Measurements from ENCODE around the gene ASTN2. TPM values are rescaled to one million over a fixed set of nuclear protein-coding genes. Genes with fewer than 3 reads are reported as not detected.

The ASTN2 gene
- total and polyA plus RNA-seq, 2 donors (not counting 3 experiments of a cell fraction or from before 2014, with no cell fraction given), result 1.0 to 1.9 TPM

DNA sequence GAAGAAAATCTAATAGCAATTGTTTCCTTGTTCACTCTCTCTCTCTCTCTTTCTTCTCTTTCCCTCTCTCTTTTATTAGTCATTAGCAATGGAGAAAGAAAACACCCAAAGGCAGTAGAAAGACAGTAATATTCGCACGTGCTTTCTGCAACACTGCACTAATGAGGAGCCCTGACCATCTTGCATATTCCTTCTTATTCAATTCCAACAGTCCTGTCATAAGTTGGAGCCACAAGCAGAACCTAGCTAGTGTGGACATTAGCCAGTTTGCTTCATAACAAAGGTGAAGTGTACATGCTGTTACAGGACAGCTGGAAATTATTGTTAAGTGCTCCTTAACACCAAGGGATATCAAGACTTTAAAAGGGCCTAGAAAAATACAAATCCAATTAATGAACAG is 664.3 kb downstream of the ASTN2 start:
- CTCF ChIA-PET, result no interaction called here
- intact Hi-C loops (cut with micrococcal nuclease), result no loop called here
- dilution Hi-C loops (cut with MboI; ENCODE audit: extremely low pct_ligation_motif_present, low sequenced_read_pairs), result no loop called here

DNA sequence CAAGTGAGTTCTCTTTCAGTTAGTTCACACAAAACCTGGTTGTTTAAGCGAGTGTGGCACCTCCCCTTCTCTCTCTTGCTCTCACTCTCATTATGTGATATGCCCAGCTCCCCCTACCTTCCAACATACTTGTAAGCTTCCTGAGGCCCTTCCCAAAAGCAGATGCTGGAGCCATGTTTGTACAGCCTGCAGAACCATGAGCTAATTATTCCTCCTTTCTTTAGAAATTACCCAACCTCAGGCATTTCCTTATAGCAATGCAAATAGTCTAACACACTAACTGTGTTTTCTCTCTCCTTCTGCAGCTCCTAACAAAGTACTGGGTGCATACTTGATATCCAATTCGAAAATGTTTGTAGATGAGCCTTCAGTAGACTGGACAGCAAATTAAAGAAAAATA is 665.1 kb downstream of the ASTN2 start:
- ChIA-PET CTCF (no interaction called here), POLR2A (no interaction called here)
- no peaks in the 10 kb centered on the region for H3K4me1 ChIP-seq (ENCODE audit: control insufficient read depth, extremely low read depth, insufficient read depth, low read length)
- H2AFZ ChIP-seq (ENCODE audit: low read depth, low read length), result no peak overlapping the region
- TF ChIP-seq POLR2A (IDR thresholded peaks at IDR 0.05; ENCODE audit: low read depth, low read length) (no peak), JUN (IDR thresholded peaks at IDR 0.05; ENCODE audit: borderline replicate concordance, insufficient read depth, insufficient read length, low read depth) (no peak), MYC (IDR thresholded peaks at IDR 0.05; ENCODE audit: low read depth, low read length) (no peak), EZH2 (IDR thresholded peaks at IDR 0.05; ENCODE audit: borderline replicate concordance, low read depth, low read length, severe bottlenecking) (no peak), POLR2AphosphoS5 (IDR thresholded peaks at IDR 0.05; ENCODE audit: insufficient read depth, low read depth, low read length) (no peak), MAX (IDR thresholded peaks at IDR 0.05; ENCODE audit: insufficient read depth, insufficient read length) (no peak), GATA2 (IDR thresholded peaks at IDR 0.05; ENCODE audit: insufficient read depth, insufficient read length, low read depth, low read length) (no peak), FOS (IDR thresholded peaks at IDR 0.05; ENCODE audit: borderline replicate concordance, insufficient read depth, low read length) (no peak)
- TF ChIP-seq, protein P1, sequence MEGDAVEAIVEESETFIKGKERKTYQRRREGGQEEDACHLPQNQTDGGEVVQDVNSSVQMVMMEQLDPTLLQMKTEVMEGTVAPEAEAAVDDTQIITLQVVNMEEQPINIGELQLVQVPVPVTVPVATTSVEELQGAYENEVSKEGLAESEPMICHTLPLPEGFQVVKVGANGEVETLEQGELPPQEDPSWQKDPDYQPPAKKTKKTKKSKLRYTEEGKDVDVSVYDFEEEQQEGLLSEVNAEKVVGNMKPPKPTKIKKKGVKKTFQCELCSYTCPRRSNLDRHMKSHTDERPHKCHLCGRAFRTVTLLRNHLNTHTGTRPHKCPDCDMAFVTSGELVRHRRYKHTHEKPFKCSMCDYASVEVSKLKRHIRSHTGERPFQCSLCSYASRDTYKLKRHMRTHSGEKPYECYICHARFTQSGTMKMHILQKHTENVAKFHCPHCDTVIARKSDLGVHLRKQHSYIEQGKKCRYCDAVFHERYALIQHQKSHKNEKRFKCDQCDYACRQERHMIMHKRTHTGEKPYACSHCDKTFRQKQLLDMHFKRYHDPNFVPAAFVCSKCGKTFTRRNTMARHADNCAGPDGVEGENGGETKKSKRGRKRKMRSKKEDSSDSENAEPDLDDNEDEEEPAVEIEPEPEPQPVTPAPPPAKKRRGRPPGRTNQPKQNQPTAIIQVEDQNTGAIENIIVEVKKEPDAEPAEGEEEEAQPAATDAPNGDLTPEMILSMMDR (IDR thresholded peaks at IDR 0.05; ENCODE audit: extremely low read depth in 1 of 2, insufficient read depth in 1 of 2, low read depth in 1 of 2, low read length in 2 of 2), result no peak
- H3K27me3 ChIP-seq (ENCODE audit: control insufficient read depth in 2 of 2, insufficient read depth in 2 of 2, low read length in 2 of 2), result no peaks in the 10 kb centered on the region
- no peak for DNase-seq (ENCODE audit: low read depth, low spot score)
- H3K4me3 ChIP-seq (replicated peaks in 1 of 3; ENCODE audit: insufficient read depth in 1 of 3, low read depth in 1 of 3, low read length in 3 of 3), result no peak overlapping the region
- H3K9me3 ChIP-seq (replicated peaks; ENCODE audit: control insufficient read depth, insufficient read depth, low read length), result no peaks in the 10 kb centered on the region
- BruUV-seq (replicated peaks), result no TSS peak
- H3K27ac ChIP-seq (ENCODE audit: insufficient read depth, low read depth, low read length), result no peak overlapping the region
- intact Hi-C loops (cut with micrococcal nuclease) (no loop called here), dilution Hi-C loops (cut with MboI; ENCODE audit: extremely low pct_ligation_motif_present, low sequenced_read_pairs) (no loop called here)
- FAIRE-seq, result no peak
- H3K4me2 ChIP-seq (ENCODE audit: insufficient read depth, low read length), result no peak overlapping the region
- H4K20me1 ChIP-seq (replicated peaks; ENCODE audit: control insufficient read depth, extremely low read depth, insufficient read depth, low read length), result no peaks in the 10 kb centered on the region
- H3K36me3 ChIP-seq (ENCODE audit: control insufficient read depth in 2 of 2, extremely low read depth in 1 of 2, insufficient read depth in 2 of 2, low read length in 2 of 2), result no peaks in the 10 kb centered on the region
- no peak overlapping the region for H3K9ac ChIP-seq (replicated peaks; ENCODE audit: extremely low read depth, insufficient read depth, low read length)
- H3K9me1 ChIP-seq (replicated peaks; ENCODE audit: control insufficient read depth, extremely low read depth, insufficient read depth, low read length), result no peaks in the 10 kb centered on the region
- H3K79me2 ChIP-seq (ENCODE audit: control insufficient read depth, insufficient read depth, low read length), result no peaks in the 10 kb centered on the region

More for the DNA sequence above, 664.3 kb downstream of the ASTN2 start:
- TF ChIP-seq EZH2 (IDR thresholded peaks at IDR 0.05; ENCODE audit: borderline replicate concordance, low read depth, low read length, severe bottlenecking), result no peak
- no peak overlapping the region for H3K9ac ChIP-seq (replicated peaks; ENCODE audit: extremely low read depth, insufficient read depth, low read length)
- H3K4me2 ChIP-seq (ENCODE audit: insufficient read depth, low read length), result no peak overlapping the region
- H3K4me1 ChIP-seq (ENCODE audit: control insufficient read depth, extremely low read depth, insufficient read depth, low read length), result no peaks in the 10 kb centered on the region
- no peak overlapping the region for H3K27ac ChIP-seq (ENCODE audit: insufficient read depth, low read depth, low read length)
- no peaks in the 10 kb centered on the region for H4K20me1 ChIP-seq (replicated peaks; ENCODE audit: control insufficient read depth, extremely low read depth, insufficient read depth, low read length)
- POLR2A ChIA-PET, result no interaction called here
- no peaks in the 10 kb centered on the region for H3K27me3 ChIP-seq (ENCODE audit: control insufficient read depth in 2 of 2, insufficient read depth in 2 of 2, low read length in 2 of 2)
- H2AFZ ChIP-seq (ENCODE audit: low read depth, low read length), result no peak overlapping the region
- no peaks in the 10 kb centered on the region for H3K9me3 ChIP-seq (replicated peaks; ENCODE audit: control insufficient read depth, insufficient read depth, low read length)
- no peak for DNase-seq (ENCODE audit: low read depth, low spot score)
- H3K79me2 ChIP-seq (ENCODE audit: control insufficient read depth, insufficient read depth, low read length), result no peaks in the 10 kb centered on the region
- H3K9me1 ChIP-seq (replicated peaks; ENCODE audit: control insufficient read depth, extremely low read depth, insufficient read depth, low read length), result no peaks in the 10 kb centered on the region
- no peak overlapping the region for H3K4me3 ChIP-seq (replicated peaks in 1 of 3; ENCODE audit: insufficient read depth in 1 of 3, low read depth in 1 of 3, low read length in 3 of 3)
- BruUV-seq (replicated peaks), result no TSS peak
- FAIRE-seq, result no peak
- H3K36me3 ChIP-seq (ENCODE audit: control insufficient read depth in 2 of 2, extremely low read depth in 1 of 2, insufficient read depth in 2 of 2, low read length in 2 of 2), result no peaks in the 10 kb centered on the region

Measured in endothelial cell of umbilical vein (primary cell).